Ovary (tissue), 3 donors: Measurements from ENCODE around the gene PAN2.

ENCODE experiments used
- EP300 ChIP-seq: sonication (generic); formaldehyde crosslinking; IDR thresholded peaks from one replicate; pipeline ENCODE4 v1.6.1; 2017; ENCODE audit warnings: antibody characterized with exemption
- POLR2A ChIP-seq: fragments of 450-650 bp; IDR thresholded peaks from one replicate; pipeline ENCODE4 v1.6.1; 2017; ENCODE audit warnings: antibody characterized with exemption, mild to moderate bottlenecking, moderate library complexity
- TF ChIP-seq, protein P1 (sequence below), 3 donors: fragments of 450-650 bp in 2 of 3; fragments of 200-600 bp in 1 of 3; IDR thresholded peaks; one replicate each; pipeline versions ENCODE4 v1.5.1 to v1.8.0; 2016 to 2022; ENCODE audit warnings: antibody characterized with exemption in 3 of 3, mild to moderate bottlenecking in 1 of 3
- donor health status: DM: no; HTN: no; CAD: no.

DNA sequence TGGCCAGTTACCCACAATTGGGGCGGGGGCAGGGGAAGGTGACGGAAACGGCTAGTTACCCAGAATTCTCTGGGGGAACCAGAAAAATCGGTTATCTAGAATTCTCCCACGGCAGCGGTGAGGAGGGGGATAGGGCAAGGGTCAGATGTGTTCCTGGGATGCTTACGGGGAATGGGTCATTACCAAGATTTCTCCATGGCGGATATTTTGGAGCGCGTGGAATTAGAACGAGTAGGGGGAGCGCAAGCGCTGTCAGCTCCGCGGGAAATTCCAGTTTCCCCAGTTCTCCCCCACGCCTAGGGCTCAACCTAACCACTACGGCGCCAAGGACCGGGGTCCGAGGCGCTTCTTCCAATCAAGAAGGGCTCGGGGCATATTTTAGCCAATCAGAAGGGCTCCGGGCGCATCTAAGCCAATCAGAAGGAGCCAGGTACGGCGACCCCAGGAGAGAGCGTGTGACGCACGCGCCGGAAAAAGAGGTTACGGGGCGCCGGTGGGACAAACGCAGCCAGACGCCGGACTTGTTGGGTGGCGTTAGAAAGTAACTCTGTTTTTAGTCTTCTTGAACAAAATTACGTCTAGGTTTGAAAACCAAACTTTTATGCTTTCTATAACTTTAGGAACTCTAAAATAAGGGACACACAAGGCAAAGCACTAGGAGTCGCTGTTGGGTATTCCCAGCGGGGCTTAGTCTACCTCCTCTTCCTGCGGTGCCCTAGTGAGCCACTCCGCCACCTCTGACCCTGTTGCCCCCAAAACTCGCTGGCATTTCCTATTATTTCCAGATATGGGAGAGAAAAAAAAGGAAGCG is at the start of gene PAN2:
- TF ChIP-seq POLR2A (peak; percentile 90), EP300 (no peak)
- TF ChIP-seq, protein P1, sequence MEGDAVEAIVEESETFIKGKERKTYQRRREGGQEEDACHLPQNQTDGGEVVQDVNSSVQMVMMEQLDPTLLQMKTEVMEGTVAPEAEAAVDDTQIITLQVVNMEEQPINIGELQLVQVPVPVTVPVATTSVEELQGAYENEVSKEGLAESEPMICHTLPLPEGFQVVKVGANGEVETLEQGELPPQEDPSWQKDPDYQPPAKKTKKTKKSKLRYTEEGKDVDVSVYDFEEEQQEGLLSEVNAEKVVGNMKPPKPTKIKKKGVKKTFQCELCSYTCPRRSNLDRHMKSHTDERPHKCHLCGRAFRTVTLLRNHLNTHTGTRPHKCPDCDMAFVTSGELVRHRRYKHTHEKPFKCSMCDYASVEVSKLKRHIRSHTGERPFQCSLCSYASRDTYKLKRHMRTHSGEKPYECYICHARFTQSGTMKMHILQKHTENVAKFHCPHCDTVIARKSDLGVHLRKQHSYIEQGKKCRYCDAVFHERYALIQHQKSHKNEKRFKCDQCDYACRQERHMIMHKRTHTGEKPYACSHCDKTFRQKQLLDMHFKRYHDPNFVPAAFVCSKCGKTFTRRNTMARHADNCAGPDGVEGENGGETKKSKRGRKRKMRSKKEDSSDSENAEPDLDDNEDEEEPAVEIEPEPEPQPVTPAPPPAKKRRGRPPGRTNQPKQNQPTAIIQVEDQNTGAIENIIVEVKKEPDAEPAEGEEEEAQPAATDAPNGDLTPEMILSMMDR (IDR thresholded peaks at IDR 0.05): peak; percentile 17 to 71 (median 68)
